Neural crest cell (in vitro differentiated cells): ENCODE data around the gene RAC2. TPM values are rescaled to one million over a fixed set of nuclear protein-coding genes. Genes with fewer than 3 reads are reported as not detected.

Experiments
- DNase-seq: peaks from one replicate; pipeline ENCODE4 v3.0.0; 2021; ENCODE audit warnings: low read depth, mixed read lengths, low spot score
- H3K27ac Mint-ChIP-seq: one replicate; pipeline ENCODE4 v1.8.0; 2021; ENCODE audit warnings: mild to moderate bottlenecking, mixed read lengths; ENCODE audit not compliant: unreplicated experiment
- H3K27me3 Mint-ChIP-seq: 2 replicates; pipeline ENCODE4 v1.8.0; 2021; ENCODE audit warnings: low read depth, mild to moderate bottlenecking, mixed read lengths
- H3K36me3 Mint-ChIP-seq: 2 replicates; pipeline ENCODE4 v1.8.0; 2021; ENCODE audit warnings: low read depth, mild to moderate bottlenecking, mixed read lengths
- H3K4me1 Mint-ChIP-seq: 2 replicates; pipeline ENCODE4 v1.8.0; 2021; ENCODE audit warnings: mixed read lengths
- H3K4me3 Mint-ChIP-seq: one replicate; pipeline ENCODE4 v1.8.0; 2021; ENCODE audit warnings: mild to moderate bottlenecking, mixed read lengths
- H3K9me3 Mint-ChIP-seq: 2 replicates; pipeline ENCODE4 v1.8.0; 2021; ENCODE audit warnings: mixed read lengths
- total RNA-seq: library from RNA; stranded (reverse); gene quantifications from 2 replicates; pipeline ENCODE4 v1.2.1, GENCODE V29; 2021
- TF ChIP-seq, protein P1 (sequence below): fragments of 200-600 bp; sonication (generic); conservative IDR thresholded peaks from 2 replicates; pipeline ENCODE4 v1.5.0; 2021; ENCODE audit warnings: antibody characterized with exemption, mild to moderate bottlenecking

RAC2 gene
- total RNA-seq, 1 donor from 2014 or later = 0.21 TPM

DNA sequence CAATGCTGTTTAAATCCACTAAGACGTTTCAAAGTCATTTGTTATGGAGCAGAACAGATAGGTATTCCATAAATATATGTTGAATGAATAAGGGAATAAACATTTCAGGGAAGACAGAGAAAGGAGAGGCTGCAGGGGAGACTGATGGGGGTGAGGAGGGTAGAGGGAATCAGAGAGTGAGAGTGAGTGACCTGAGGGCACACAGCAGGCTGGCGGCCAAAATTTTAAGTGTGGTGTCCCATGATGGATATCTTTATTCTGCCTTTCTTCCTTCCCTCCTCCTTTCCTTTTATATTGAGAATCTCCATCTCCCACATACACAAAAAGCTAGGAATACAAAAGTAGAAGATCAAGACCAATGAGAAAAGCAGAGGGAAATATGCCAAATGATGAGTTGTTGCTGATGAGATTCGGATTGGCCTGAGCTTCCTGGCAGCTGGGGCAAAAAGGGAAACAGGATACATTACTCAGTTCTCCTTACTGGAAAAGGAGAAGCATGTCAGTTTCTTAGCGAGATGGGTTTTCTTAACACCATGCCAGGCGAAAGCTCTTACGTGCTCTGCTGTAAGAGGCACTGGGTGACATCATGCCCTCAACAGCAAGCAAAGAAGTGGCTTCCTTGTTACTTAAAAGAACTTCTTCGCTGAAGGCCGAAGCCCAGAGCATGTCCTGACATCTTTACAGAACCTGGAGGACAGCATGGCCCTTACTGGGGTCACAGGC, 27.0 kb upstream of the RAC2 start:
- Mint-ChIP-seq H3K27ac (no peak overlapping the region), H3K36me3 (no peaks in the 10 kb centered on the region), H3K27me3 (peaks cover 29% of the 10 kb centered on the region), H3K4me1 (peaks cover 7% of the 10 kb centered on the region), H3K4me3 (no peak overlapping the region), H3K9me3 (no peaks in the 10 kb centered on the region)
- TF ChIP-seq, protein P1, sequence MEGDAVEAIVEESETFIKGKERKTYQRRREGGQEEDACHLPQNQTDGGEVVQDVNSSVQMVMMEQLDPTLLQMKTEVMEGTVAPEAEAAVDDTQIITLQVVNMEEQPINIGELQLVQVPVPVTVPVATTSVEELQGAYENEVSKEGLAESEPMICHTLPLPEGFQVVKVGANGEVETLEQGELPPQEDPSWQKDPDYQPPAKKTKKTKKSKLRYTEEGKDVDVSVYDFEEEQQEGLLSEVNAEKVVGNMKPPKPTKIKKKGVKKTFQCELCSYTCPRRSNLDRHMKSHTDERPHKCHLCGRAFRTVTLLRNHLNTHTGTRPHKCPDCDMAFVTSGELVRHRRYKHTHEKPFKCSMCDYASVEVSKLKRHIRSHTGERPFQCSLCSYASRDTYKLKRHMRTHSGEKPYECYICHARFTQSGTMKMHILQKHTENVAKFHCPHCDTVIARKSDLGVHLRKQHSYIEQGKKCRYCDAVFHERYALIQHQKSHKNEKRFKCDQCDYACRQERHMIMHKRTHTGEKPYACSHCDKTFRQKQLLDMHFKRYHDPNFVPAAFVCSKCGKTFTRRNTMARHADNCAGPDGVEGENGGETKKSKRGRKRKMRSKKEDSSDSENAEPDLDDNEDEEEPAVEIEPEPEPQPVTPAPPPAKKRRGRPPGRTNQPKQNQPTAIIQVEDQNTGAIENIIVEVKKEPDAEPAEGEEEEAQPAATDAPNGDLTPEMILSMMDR = no peak
- DNase-seq = no peak

DNA sequence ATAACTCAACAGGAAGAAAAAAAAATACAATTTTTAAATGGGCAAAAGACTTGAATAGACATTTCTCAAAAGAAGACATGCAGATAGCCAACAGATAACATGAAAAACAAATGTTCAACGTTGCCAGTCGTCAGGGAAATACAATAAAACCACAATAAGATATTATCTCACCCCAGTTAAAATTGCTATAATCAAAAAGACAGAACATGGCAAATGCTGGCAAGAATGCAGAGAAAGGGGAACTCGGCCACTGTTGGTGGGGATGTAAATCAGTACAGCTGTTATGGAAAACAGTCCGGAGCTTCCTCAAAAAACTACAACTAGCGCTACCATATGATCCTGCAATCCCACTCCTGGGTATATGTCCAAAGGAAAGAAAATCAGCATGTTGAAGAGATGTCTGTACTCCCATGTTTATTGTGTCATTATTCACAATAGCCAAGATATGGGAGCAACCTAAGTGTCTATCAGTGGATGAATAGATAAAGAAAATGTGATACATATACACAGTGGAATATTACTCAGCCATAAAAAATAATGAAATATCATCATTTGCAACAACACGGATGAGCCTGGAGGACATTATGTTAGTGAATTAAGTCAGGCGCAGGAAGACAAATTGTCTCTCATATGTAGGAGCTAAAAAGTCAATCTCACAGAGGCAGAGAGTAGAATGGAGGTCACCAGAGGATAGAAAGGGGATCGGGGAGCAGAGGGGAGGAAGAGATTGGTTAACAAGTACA, 26.0 kb upstream of the RAC2 start:
- Mint-ChIP-seq H3K9me3 (no peaks in the 10 kb centered on the region), H3K36me3 (peaks cover 3% of the 10 kb centered on the region), H3K27me3 (peaks cover 27% of the 10 kb centered on the region), H3K4me1 (peaks cover 7% of the 10 kb centered on the region), H3K4me3 (no peak overlapping the region), H3K27ac (no peak overlapping the region)
- no peak for DNase-seq
- TF ChIP-seq, protein P1 = no peak

DNA sequence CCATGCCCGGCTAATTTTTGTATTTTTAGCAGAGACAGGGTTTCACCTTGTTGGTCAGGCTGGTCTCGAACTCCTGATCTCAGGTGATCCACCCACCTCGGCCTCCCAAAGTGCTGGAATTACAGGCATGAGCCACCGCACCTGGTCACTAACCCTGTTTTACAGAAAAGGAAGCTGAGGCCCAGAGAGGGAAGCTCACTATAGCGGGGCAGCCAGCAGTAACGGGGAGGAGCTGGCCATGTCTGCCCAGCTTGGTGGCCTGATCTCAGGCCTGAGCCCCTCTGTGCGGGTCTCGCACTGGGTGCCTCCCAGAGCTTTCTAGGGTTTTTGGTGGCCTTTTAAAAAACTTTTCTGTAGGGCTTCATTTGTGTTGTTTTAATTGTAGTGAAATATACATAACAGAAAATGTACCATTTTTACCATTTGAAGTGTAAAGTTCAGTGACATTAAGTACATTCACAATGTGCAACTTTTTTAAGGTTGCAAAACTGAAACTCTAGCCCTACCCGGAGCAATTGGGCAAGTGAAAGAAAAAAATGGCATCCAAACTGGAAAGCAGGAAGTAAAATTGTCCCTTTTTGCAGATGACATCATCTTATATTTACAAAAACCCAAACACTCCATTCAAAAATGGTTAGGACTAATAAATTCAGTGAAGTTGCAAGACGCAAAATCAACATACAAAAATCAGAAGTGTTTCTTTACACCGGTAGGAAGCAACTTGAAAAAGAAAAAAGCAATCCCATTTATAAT, 23.8 kb upstream of the RAC2 start:
- Mint-ChIP-seq H3K36me3 (peaks cover 3% of the 10 kb centered on the region), H3K4me1 (peaks cover 7% of the 10 kb centered on the region), H3K27me3 (peaks cover 27% of the 10 kb centered on the region), H3K4me3 (no peak overlapping the region), H3K9me3 (no peaks in the 10 kb centered on the region), H3K27ac (no peak overlapping the region)
- TF ChIP-seq, protein P1 = no peak
- no peak for DNase-seq

DNA sequence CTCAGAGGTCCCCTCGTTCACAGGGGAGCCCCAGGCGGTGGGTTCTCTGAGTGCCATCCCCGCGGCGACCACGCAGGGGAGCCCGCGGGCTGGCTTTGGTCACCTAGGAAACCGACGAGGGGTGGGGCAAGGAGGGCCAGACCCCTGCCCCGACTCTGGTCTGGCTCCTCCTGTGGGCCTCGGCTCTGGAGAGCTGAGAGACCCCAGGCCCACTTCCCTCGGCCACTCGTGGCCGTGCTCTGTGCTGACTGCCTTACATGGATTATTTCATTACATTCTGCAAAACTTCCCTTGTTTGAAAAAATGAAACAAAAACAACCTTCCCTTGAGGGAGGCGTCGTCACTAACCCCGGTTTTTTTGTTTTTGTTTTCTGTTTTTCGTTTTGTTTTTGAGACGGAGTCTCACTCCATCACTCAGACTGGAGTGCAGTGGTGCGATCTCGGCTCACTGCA, 23.1 kb upstream of the RAC2 start:
- Mint-ChIP-seq H3K4me3 (no peak overlapping the region), H3K36me3 (peaks cover 3% of the 10 kb centered on the region), H3K27me3 (peaks cover 30% of the 10 kb centered on the region), H3K27ac (peak overlapping the region; percentile 92), H3K4me1 (peaks cover 7% of the 10 kb centered on the region), H3K9me3 (no peaks in the 10 kb centered on the region)
- TF ChIP-seq, protein P1 = peak; percentile 77
- peak; percentile 76 for DNase-seq

DNA sequence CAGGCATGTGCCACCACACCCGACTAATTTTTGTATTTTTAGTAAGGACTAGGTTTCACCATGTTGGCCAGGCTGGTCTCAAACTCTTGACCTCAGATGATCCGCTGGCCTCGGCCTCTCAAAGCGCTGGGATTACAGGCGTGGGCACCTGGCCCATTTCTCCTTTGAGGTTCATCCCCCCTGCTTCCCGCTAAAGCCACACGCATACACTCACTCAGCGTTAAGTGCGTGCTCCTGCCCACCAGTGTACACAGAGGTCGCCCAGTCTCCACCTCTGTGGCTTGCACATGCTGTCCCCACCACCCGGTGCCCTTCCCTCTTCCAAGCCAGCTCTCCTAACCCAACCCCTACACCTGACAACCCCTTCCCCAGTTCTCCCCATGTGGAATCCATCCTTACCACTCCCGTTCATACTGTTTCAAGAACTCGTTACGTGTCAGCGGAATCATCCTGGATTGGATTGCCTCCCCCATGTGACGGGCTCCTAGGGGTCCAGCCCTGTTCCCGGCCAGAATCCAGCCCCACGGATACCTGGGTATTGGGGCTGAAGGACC, 22.6 kb upstream of the RAC2 start:
- no peak overlapping the region for H3K27ac Mint-ChIP-seq
- peaks cover 7% of the 10 kb centered on the region for H3K4me1 Mint-ChIP-seq
- DNase-seq = no peak
- no peaks in the 10 kb centered on the region for H3K9me3 Mint-ChIP-seq
- peaks cover 32% of the 10 kb centered on the region for H3K27me3 Mint-ChIP-seq
- peaks cover 3% of the 10 kb centered on the region for H3K36me3 Mint-ChIP-seq
- no peak overlapping the region for H3K4me3 Mint-ChIP-seq
- TF ChIP-seq, protein P1 = no peak
